NCI-H446 (cell line): Measurements from ENCODE around the gene FSTL5.

Experiments
- DNase-seq, 2 experiments: peaks; one replicate each; lab custom pipeline; 2025; lab: John Stamatoyannopoulos, UW

FSTL5 gene

GRCh38 chr4:161454860-161455259 is 708.9 kb downstream of the FSTL5 start:
- no peak for DNase-seq

GRCh38 chr4:161448550-161449180 is 715.1 kb downstream of the FSTL5 start:
- no peak for DNase-seq

- no peak for DNase-seq
These were observed 719.2 kb downstream of the FSTL5 start for GRCh38 chr4:161444626-161445025.

DNA sequence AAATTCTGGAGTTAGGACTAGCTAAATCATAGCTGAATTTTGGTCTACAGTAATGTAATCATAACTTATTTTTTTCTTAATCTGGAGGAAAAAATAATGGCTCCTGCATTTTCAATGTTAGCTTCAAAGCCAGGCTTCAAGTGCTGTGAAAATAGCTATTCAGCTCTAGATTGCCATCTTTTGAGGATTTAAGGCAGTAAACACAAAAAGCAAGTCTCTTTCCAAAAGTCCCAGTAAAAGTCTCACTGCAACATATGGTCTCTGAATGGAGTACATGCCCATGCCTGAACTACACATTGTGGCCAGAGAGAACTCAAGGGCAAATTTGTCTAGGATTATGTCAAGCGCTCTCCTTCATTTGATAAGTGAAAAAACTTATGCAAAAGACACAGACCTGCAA is 720.9 kb downstream of the FSTL5 start:
- DNase-seq: no peak

DNA sequence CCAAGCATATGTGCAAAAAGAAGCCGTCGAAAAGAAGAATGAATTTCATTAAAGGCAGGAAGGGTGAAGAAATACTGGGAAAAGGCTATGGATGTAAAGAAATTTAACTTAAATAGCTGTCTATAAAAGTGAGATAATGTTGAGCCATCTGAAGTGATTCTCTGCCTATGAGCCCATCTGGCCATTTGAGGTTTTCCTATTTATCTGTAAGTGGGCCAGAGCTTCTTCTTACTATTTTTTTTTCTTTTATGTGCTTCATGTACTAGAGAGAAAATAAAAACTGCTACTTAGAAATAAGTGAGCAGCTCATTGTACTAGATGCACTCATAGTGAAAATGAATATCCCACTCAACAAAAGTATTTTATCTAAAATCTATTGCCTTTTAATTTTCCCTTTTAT is 725.7 kb downstream of the FSTL5 start:
- DNase-seq: no peak

DNA sequence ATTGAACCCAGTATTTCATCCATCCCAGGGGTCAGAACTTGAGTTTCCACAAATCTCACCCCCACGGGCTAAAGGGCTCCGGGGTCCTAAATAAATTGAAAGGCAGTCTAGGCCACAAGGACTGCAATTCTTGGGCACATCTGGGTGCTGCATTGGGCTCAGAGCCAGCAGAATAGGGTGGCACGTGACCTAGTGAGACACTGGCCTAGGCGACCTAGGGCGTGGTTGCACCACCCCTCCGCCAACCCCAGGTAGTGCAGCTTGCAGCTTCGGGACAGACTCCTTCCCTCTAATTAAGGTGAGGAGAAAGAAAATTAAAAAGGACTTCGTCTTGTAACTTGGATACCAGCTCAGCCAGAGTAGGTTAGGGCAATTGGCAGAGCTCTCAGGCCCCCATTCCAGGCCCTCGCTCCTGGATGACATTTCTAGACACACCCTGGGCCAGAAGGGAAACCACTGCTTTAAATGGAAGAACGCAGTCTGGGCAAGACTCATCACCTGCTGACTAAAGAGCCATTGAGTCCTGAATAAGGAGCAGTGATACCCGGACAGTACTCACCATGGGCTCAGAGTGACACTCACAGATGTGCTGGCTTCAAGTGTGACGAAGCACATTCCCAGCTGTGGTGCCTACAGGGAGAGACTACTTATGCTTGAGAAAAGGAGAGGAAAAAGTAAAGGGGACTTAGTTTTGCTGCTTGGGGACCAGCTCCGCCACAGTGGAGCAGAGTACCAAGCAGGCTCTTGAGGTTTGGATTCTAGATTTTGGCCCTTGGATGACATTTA is 735.4 kb downstream of the FSTL5 start:
- no peak for DNase-seq

GRCh38 chr4:161419822-161420221 is 744.0 kb downstream of the FSTL5 start:
- no peak for DNase-seq

GRCh38 chr4:161411901-161412300 is 751.9 kb downstream of the FSTL5 start:
- no peak for DNase-seq

DNA sequence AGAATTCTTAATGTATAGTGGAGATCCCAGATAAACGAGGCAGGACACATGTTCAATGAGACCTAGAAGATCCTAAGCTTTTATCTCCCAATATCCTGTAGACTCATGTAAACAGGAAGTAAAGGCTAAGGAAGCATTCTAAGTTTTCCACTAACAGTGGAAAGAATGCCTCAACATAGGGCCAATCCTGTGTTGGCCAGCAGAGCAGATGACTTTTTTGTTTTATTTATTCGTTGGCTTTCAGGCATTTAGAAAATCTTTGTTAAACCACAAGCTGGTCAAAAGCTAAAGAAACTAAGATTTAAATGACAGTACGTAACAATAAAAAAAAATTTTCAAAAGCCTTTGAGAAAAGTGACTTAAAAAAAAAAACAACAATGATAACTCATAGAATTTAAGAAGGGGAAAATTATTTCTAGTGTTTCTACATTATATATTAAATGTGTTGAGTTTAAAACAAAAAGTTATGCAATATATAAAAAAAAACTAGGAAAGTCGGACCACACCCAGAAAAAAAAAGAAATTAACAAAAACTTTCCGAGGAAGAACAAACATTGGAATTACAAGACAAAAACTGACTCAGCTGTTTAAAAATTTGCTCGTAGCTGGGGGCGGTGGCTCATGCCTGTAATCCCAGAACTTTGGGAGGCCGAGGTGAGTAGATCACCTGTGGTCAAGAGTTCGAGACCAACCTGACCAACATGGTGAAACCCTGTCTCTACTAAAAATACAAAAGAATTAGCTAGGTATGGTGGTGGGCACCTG is 759.3 kb downstream of the FSTL5 start:
- no peak for DNase-seq

DNA sequence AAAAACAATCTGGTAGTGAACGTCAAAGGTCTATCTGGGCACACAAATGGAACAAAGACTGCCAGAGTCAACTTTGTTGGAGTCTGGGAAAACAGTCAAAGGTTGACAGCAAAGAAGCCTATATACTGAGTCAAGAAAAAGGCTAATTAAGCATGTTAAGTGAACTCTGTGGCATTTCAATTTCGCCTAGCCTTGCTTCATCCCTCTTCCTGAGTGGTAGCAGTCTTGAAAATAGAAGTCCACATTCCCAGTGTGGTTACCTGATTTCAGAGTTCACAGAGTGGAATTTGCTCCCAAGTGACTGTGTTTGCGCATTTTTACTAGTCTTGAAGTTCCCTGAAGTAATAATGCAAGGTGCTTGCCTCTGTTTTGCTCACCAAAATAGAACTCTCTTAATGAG is 760.0 kb downstream of the FSTL5 start:
- DNase-seq: no peak

- DNase-seq: no peak
These were observed 770.2 kb downstream of the FSTL5 start for GRCh38 chr4:161393602-161394001.

DNA sequence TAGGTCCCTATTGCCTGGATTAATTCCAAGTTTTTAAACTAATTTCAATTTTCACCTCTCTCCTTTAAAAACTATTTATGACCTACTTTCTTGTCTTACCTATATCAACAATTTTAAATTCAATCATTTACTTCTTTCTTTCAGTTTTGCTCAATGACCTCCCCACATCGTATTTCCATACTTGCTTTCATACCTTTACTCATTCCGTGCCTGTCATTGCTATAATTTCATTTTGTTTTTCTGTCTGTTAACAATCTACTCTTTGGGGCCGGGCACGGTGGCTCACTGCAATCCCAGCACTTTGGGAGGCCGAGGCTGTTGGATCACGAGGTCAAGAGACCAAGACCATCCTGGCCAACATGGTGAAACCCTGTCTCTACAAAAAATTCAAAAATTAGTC is 781.1 kb downstream of the FSTL5 start:
- no peak for DNase-seq

- no peak for DNase-seq
These were observed 787.5 kb downstream of the FSTL5 start for GRCh38 chr4:161376275-161376674.

GRCh38 chr4:161364681-161365080 is 799.1 kb downstream of the FSTL5 start:
- DNase-seq: no peak

- no peak for DNase-seq
These were observed 802.8 kb downstream of the FSTL5 start for GRCh38 chr4:161360982-161361381.

GRCh38 chr4:161359491-161359890 is 804.3 kb downstream of the FSTL5 start:
- DNase-seq: no peak

DNA sequence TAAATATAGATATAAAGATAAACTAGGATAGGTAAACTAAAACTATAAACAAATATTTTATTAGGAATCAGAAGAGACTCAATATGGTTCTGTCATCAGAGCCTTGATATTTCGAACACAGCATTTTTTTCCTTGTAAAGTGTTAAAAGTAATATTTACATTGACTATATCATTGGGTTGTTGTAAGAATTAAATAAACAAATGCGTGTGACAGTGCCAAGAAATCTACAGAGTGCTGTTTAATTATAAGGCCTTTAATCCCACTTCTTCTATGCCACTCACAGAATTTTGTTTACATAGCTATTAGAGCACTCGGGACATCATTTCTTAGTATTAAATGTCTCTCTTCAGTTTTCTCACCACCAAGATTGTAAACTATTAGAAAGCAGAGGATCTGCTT is 807.4 kb downstream of the FSTL5 start:
- no peak for DNase-seq

DNA sequence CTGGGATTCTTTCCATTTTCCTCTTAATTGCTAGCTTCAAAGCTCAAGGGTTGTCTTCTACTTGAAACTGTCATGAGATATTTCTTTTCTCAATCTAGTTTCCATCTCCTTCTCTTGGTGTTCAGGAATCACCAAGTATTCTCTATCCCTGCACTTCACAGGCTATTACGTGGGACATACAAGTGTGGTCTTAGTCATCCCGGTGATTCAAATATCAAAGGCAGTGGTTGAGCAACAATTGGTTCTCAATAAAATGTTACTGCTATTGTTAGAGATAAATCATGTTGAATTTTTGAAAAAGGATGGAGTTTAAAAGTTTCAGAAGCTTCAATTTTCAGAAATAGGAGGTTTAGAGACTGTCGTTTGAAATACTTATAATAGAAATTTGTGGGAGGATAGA is 812.9 kb downstream of the FSTL5 start:
- DNase-seq: no peak

- DNase-seq: no peak
These were observed 818.1 kb downstream of the FSTL5 start for GRCh38 chr4:161345741-161346140.

- DNase-seq: no peak
These were observed 820.2 kb downstream of the FSTL5 start for GRCh38 chr4:161343569-161343950.

- DNase-seq: no peak
These were observed 820.8 kb downstream of the FSTL5 start for GRCh38 chr4:161342881-161343568.

- no peak for DNase-seq
These were observed 827.2 kb downstream of the FSTL5 start for GRCh38 chr4:161336621-161337020.
